ENCODE measurements around the gene PARD3B. TPM values are rescaled to one million over a fixed set of nuclear protein-coding genes. Genes with fewer than 3 reads are reported as not detected.

Gene PARD3B
- total and polyA plus RNA-seq, 2 of the 4 experiments (the other 2 are of a cell fraction), result 3.3 to 15.6 TPM

GRCh38 chr2:205383601-205384000 is 838.3 kb downstream of the PARD3B start:
- Histone ChIP-seq H3K14ac (replicated peaks; ENCODE audit: low read depth, low read length) (no peak overlapping the region), H3K36me3 (ENCODE audit: control insufficient read depth, insufficient read depth, low read length) (no peaks in the 10 kb centered on the region), H4K5ac (ENCODE audit: low read depth, low read length) (no peak overlapping the region), H2BK15ac (ENCODE audit: low read depth, low read length) (no peak overlapping the region), H3K4me3 (ENCODE audit: insufficient read depth, low read depth, low read length) (no peak overlapping the region), H2AK5ac (ENCODE audit: low read depth, low read length) (no peak overlapping the region), H3K4me1 (ENCODE audit: control insufficient read depth, insufficient read depth, low read length) (0 out of 2 replicates have a peak, but pooled peaks cover 3% of the 10 kb centered on the region), H3K79me1 (ENCODE audit: low read depth in 1 of 2, low read length in 2 of 2) (no peaks in the 10 kb centered on the region), H3K9me3 (ENCODE audit: control insufficient read depth, insufficient read depth, low read length) (no peaks in the 10 kb centered on the region), H2AK9ac (replicated peaks; ENCODE audit: low read depth, low read length, poor library complexity) (no peak overlapping the region), H2BK5ac (ENCODE audit: low read depth, low read length, poor library complexity, severe bottlenecking) (no peak overlapping the region), H3K56ac (ENCODE audit: extremely low read depth, insufficient read depth, low read length) (no peak overlapping the region), H3K9ac (ENCODE audit: low read depth, low read length) (no peak overlapping the region), H3K27me3 (ENCODE audit: control insufficient read depth, insufficient read depth, low read length) (no peaks in the 10 kb centered on the region), H4K20me1 (ENCODE audit: insufficient read depth, low read length) (no peaks in the 10 kb centered on the region), H3K4ac (ENCODE audit: low read depth, low read length) (no peak overlapping the region), H3K27ac (ENCODE audit: insufficient read depth, low read length) (no peak overlapping the region), H3K23ac (ENCODE audit: low read depth, low read length) (no peak overlapping the region), H4K8ac (ENCODE audit: low read depth in 2 of 2, low read length in 2 of 2) (no peak overlapping the region), H2BK20ac (ENCODE audit: low read depth, low read length) (no peak overlapping the region), H3K9me1 (ENCODE audit: insufficient read depth, low read length) (no peaks in the 10 kb centered on the region), H2BK120ac (ENCODE audit: low read depth, low read length) (no peak overlapping the region), H3K18ac (ENCODE audit: low read depth, low read length) (no peak overlapping the region), H3K4me2 (ENCODE audit: low read depth, low read length) (no peak overlapping the region), H2AFZ (replicated peaks; ENCODE audit: low read length, poor library complexity) (no peak overlapping the region), H4K91ac (ENCODE audit: insufficient read depth, low read depth, low read length) (no peak overlapping the region)
- no CpG with 5 or more reads among the region's 2 CpGs for WGBS, 2 experiments (ENCODE audit: extremely low coverage in 2 of 2, insufficient read length in 1 of 2)
- CTCF ChIA-PET, result no interaction called here
- TF ChIP-seq BHLHE40 (IDR thresholded peaks at IDR 0.05; ENCODE audit: low read depth, low read length) (no peak), MAFK (IDR thresholded peaks at IDR 0.05; ENCODE audit: low read depth, low read length) (no peak), RAD21 (IDR thresholded peaks at IDR 0.05; ENCODE audit: low read length) (no peak), NFE2L2 (IDR thresholded peaks at IDR 0.05; ENCODE audit: low read depth, low read length) (no peak)
- DNase-seq (no peak), ATAC-seq (ENCODE audit: low read depth) (no peak)
- dilution Hi-C loops (cut with HindIII; ENCODE audit: low sequenced_read_pairs, unreplicated experiment) (no loop called here), in situ Hi-C loops (cut with MboI; ENCODE audit: low sequenced_read_pairs) (no loop called here), intact Hi-C loops (cut with micrococcal nuclease) (no loop called here)
- no TSS peak for BruUV-seq (replicated peaks)
- POLR2A ChIA-PET (ENCODE audit: unreplicated experiment), result no interaction called here
